Pulmonary artery endothelial cell (primary cell): Measurements from ENCODE around the gene DMTF1. TPM values are rescaled to one million over a fixed set of nuclear protein-coding genes. Genes with fewer than 3 reads are reported as not detected.

ENCODE experiments used
- DNase-seq: peaks from one replicate; pipeline ENCODE4 v3.0.0-alpha.2; 2011; ENCODE audit warnings: low read depth, low spot score
- total RNA-seq: library from RNA; depleted of rRNA; stranded (reverse); fragments of >200 nt; gene quantifications from 2 replicates; pipeline ENCODE4 v1.2.3, GENCODE V29; 2014

DMTF1 gene
- total RNA-seq, 1 donor from 2014 or later: 36.3 TPM

GRCh38 chr7:87146740-87147386, 5.4 kb upstream of the DMTF1 start:
- no peak for DNase-seq

DNA sequence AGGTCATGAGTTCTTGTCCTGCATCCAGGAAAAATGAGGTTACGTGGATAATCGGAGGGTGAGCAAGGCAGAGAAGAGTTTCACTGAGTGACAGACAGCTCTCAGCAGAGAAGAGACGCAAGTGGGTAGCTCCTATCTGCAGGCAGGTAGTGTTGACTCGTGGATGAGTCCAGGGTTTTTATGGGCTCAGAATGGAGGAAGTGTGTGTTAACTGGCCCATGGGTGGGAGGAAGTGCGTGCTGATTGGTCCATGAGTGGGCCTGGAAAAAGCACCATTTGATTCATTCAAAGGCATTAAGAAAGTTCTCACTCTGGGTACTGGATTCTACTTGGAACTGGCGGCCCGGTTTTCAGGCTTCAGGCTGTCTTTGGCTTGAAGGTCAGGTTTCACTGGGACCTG, 4.8 kb upstream of the DMTF1 start:
- no peak for DNase-seq

DNA sequence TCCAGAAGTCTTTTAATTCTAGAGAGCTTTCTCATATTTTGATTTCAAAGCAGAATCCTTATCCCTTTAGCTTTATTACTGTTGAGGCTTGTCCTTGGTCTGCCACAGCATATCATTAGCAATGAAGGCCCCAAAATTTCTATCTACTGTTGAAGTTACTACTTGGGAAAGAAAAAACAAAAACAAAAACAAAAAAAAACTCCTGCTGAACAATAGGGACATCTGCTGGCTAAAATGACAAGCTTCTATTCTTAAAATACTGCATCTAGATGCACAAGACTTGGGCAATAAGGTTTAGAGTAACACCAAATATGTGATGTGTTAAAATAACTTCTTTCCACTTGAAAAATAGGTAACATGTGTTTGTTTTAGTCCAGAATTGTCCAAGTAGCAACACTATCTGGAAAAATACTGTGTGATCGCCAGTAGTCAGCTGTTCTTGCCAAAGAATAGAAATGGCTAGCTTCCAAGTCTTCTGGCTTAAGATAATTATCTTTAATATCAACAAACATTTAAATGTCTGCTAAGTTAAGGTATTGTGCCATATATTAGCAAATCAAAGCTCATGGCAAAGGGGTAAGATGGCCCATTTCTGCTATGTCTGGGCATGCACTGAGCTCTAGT, 3.8 kb upstream of the DMTF1 start:
- no peak for DNase-seq

- no peak for DNase-seq
Measured at GRCh38 chr7:87151002-87151728, 1.1 kb upstream of the DMTF1 start.

- no peak for DNase-seq
Measured at GRCh38 chr7:87151729-87152111, 533 bp upstream of the DMTF1 start.

- no peak for DNase-seq
Measured at GRCh38 chr7:87152897-87153641, 816 bp downstream of the DMTF1 start.

- DNase-seq: no peak
Measured at GRCh38 chr7:87154166-87154565, 1.9 kb downstream of the DMTF1 start.

GRCh38 chr7:87154569-87154968, 2.3 kb downstream of the DMTF1 start:
- DNase-seq: no peak

DNA sequence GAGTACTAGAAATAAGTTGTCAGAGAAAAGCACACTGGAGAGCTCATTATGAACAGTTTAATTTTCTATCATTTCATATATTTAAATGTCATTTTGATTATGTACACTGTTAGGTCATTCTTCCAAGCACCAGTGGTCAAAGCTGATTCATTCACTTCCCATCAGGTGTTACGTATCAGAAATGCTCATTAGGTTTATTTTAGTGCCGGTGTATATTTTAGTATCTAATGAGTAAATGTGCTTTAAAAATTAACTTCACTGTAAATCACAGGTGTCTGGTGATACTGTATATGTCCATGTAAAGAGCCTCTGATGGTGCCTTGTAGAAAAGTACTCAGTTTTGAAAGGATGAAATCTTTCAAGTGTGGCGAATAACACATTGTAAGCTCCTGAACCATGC, 3.5 kb downstream of the DMTF1 start:
- DNase-seq: no peak

DNA sequence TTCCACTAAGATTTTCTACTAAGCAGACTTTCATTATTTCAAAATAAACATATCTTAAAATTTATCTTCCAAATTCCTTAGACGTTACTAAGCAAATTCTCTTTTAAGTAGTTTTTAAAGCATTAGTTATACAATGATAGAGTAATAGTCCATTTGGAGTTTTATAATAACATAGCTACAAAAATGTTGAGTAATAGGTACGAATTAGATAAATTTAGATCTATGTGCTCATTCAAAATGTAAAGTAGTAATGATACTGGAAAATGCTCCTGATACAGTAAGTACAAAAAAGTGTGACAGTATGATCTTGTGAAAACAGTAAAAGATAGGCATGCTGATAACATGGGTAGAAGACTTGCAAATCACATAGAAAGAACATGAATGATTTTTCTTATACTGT, 4.5 kb downstream of the DMTF1 start:
- DNase-seq: no peak

- no peak for DNase-seq
Measured at GRCh38 chr7:87159538-87159937, 7.3 kb downstream of the DMTF1 start.

DNA sequence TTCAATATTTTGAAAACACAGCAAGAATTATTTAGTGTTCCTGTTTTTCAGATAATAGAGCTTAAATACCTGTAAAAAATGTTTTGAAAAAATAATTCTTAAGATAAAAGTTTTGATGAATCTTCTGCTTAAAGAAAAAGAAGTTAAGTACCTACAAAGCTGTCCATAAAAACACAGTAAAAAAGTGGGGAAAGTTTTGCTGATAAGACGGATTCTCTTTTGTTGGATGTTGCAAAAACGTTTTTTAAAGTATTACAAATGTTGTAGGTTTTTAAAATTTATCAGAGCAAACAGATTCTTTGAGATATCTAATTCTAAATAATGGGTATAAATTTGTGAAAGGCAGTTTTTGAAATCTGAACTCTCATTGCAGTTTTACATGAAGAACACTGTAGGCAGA, 12.2 kb downstream of the DMTF1 start:
- DNase-seq: no peak

DNA sequence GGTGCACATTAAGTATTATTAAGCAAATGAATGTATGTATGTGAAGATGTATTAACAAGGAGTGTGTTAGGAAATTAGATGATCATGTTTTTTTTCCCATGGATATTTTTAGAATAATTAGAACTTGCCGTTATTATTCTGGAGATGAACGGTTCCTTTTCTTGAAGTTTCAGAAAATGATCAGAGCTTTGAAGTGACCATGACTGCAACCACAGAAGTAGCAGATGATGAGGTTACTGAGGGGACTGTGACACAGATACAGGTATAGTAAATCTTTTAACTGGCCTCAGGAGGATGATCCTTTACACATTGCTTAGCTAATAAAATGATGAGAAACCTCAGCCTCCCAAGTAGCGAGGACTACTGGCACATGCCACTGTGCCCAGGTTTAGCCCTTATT, 18.6 kb downstream of the DMTF1 start:
- DNase-seq: no peak

GRCh38 chr7:87171282-87171934, 19.2 kb downstream of the DMTF1 start:
- DNase-seq: no peak

- no peak for DNase-seq
Measured at GRCh38 chr7:87173471-87173870, 21.2 kb downstream of the DMTF1 start.

- no peak for DNase-seq
Measured at GRCh38 chr7:87178320-87178719, 26.1 kb downstream of the DMTF1 start.

GRCh38 chr7:87179180-87179579, 26.9 kb downstream of the DMTF1 start:
- DNase-seq: no peak

- DNase-seq: no peak
Measured at GRCh38 chr7:87187120-87187519, 34.9 kb downstream of the DMTF1 start.

DNA sequence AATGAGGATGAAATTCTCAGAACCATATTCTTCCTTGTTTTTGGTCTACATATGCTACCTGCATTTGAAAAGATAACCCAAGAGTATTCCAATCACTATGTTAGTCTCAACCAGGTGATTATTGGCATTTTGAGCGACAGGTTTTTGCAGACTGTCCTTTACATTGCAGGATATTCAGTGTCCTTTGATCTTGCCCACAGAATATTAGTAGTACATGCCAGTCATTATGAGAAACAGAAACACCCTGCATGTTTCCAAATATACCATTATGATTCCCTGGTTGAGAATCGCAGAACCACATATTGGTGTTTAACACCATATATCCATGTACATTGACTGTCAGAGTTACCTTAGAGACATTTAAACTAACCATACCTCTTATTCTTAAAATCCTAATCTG, 36.7 kb downstream of the DMTF1 start:
- no peak for DNase-seq

GRCh38 chr7:87190783-87191182, 38.5 kb downstream of the DMTF1 start:
- DNase-seq: no peak

DNA sequence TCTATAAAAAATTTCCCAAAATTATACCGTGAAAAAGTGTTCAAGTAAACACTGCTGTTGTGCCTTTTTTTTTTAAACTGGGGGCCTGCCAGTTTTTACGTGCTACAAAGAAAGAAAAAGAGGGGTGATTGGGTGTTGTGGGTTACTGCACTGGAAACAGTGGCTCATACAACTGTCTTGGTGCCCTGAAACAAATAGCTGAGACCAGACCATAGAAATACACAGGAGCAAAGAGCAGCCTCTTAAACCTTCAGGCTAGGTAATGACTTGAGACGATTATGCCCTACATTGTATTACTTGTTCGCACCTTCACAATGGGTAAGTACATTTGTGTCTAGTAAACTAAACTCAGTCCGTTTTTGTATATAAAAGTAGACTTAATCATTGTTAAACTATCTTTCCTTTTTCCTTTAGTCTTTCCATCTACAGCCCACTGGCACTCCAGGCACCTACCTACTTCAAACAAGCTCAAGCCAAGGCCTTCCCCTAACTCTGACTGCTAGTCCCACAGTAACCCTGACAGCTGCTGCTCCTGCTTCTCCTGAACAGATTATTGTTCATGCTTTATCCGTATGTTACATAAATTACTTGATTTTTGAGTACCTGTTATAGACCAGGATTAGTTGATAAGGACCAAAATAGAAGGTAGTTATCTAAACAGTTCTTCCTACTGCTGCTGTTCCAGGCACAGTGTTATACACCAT, 40.7 kb downstream of the DMTF1 start:
- no peak for DNase-seq
